ENCODE results near the gene AOC3. TPM values are rescaled to one million over a fixed set of nuclear protein-coding genes. Genes with fewer than 3 reads are reported as not detected.
A peak's percentile ranks its signal among the peaks of the same experiment; 100 is the strongest.
"Not testable (repeated sequence)": the region's sequence is repeated elsewhere in the genome, so short reads cannot be mapped to it uniquely, and the experiment has no call there.

Gene AOC3
- total and polyA plus RNA-seq, 2 of the 13 experiments (the other 11 are each of a cell fraction or from before 2014, with no cell fraction given), result 8.7 to 51.7 TPM

DNA sequence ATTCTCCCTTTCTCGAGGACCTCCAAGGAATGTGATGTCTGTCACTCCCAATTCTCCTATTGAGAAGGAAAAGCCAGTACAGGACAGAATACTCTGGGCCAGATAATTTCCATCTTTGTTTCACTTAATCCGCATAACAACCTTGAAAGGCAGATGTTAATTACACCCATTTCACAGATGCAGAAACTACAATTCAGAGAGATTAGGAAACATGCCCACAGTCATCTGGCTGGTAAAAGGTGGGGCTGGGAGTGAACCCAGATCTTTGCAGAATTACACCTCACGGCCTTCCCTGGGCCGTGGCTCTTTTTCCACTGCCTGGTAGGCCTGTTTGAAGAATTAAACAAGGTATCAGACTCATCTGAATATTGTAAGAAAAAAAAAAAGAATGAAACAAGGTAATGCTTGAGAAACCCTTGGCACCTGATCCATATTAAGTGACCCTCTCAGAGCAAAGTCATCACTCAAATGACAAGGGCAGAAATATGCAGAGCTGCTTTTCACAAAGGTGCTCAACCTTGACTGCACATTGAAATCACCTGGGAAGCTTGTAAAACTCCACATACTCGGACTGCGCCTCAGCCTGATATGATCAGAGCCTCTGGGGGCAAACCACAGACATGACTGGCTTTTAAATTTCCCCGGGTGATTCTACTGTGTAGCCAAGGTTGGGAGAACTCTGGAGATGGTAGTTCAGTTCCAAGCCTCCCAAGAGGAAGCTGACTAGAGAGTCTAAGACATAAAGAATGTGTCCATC, 33.0 kb downstream of the AOC3 start:
- Histone ChIP-seq H3K4me3 (replicated peaks in 1 of 3; ENCODE audit: insufficient read depth in 1 of 3, low read depth in 2 of 3, low read length in 3 of 3) (no peak overlapping the region), H2AFZ (ENCODE audit: low read length) (no peak overlapping the region), H3K27me3 (ENCODE audit: control insufficient read depth in 1 of 2, insufficient read depth in 2 of 2, low read length in 2 of 2) (no peaks in the 10 kb centered on the region), H3K36me3 (replicated peaks in 1 of 2; ENCODE audit: control insufficient read depth in 1 of 2, insufficient read depth in 2 of 2, low read length in 2 of 2) (no peaks in the 10 kb centered on the region), H3K4me1 (ENCODE audit: insufficient read depth, low read length) (peaks cover 99% of the 10 kb centered on the region), H4K20me1 (ENCODE audit: insufficient read depth, low read length) (no peaks in the 10 kb centered on the region), H3K79me2 (ENCODE audit: insufficient read depth, low read length) (no peaks in the 10 kb centered on the region), H3K9me3 (ENCODE audit: low read length) (no peaks in the 10 kb centered on the region), H3K4me2 (ENCODE audit: low read depth, low read length) (no peak overlapping the region), H3K27ac (ENCODE audit: extremely low read length, insufficient read depth, low read length) (no peak overlapping the region), H3K9ac (ENCODE audit: insufficient read depth, low read depth, low read length) (no peak overlapping the region)
- WGBS (ENCODE audit: low lambda C conversion rate), result 67% methylated on average over 7 of the region's 7 CpGs
- BruUV-seq (replicated peaks), result no TSS peak
- POLR2A ChIA-PET, result interaction anchor here (3.6 kb wide), 1 partner anchor 11 kb away, joined by 21 read pairs; no protein-coding TSS in a partner anchor
- FAIRE-seq (no peak), DNase-seq (ENCODE audit: low spot score) (no peak), ATAC-seq (no peak)
- CTCF ChIA-PET (ENCODE audit: low intra/inter-chr PET ratio, low total read pairs), result no interaction called here
- intact Hi-C loops (cut with micrococcal nuclease; ENCODE audit: unreplicated experiment) (no loop called here), in situ Hi-C loops (cut with HindIII; ENCODE audit: extremely low pct_ligation_motif_present, low pct_unique_long_range_greater_than_20kb) (no loop called here)
- TF ChIP-seq REL (CRISPR knock-in tag; conservative IDR thresholded peaks at IDR 0.05), result no peak
- TF ChIP-seq ZNF629 (CRISPR knock-in tag; conservative IDR thresholded peaks at IDR 0.05), result peak; percentile 72

DNA sequence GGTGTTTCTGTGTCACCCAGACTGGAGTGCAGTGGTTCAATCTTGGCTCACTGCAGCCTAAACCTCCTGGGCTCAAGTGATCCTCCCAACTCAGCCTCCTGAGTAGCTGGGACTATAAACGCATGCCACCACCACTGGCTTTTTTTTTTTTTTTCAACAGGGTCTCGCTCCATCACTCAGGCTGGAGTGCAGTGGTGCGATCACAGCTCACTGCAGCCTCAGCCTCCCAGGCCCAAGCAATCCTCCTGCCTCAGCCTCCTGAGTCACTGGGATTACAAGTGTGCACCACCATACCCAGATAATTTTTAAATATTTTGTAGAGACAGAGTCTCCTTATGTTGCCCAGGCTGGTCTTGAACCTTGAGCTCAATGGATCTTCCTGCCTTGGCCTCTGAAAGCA, 34.8 kb downstream of the AOC3 start:
- H2AFZ ChIP-seq (ENCODE audit: low read length); ATAC-seq; CTCF ChIA-PET (ENCODE audit: low intra/inter-chr PET ratio, low total read pairs); H3K27me3 ChIP-seq (ENCODE audit: control insufficient read depth in 1 of 2, insufficient read depth in 2 of 2, low read length in 2 of 2); FAIRE-seq; in situ Hi-C loops (cut with HindIII; ENCODE audit: extremely low pct_ligation_motif_present, low pct_unique_long_range_greater_than_20kb); DNase-seq (ENCODE audit: low spot score); BruUV-seq (replicated peaks); H3K9me3 ChIP-seq (ENCODE audit: low read length); H3K79me2 ChIP-seq (ENCODE audit: insufficient read depth, low read length); H4K20me1 ChIP-seq (ENCODE audit: insufficient read depth, low read length); H3K36me3 ChIP-seq (replicated peaks in 1 of 2; ENCODE audit: control insufficient read depth in 1 of 2, insufficient read depth in 2 of 2, low read length in 2 of 2): not testable (repeated sequence)
- POLR2A ChIA-PET, result interaction anchor here (1.0 to 3.6 kb wide), 15 partner anchors 8 to 112 kb away, joined by 3 to 21 read pairs (median 6); partner anchors contain the start of genes CNTD1, COA3, PSME3 and RPL27
- intact Hi-C loops (cut with micrococcal nuclease; ENCODE audit: unreplicated experiment), result loop anchor here (1.0 kb wide), 1 partner anchor 34 kb away; no protein-coding TSS in a partner anchor
- H3K27ac ChIP-seq (ENCODE audit: extremely low read length, insufficient read depth, low read length), result peak overlapping the region; percentile 65
- H3K9ac ChIP-seq (ENCODE audit: insufficient read depth, low read depth, low read length), result peak overlapping the region; percentile 50; the same call in 1 of the 2 replicates
- WGBS (ENCODE audit: low lambda C conversion rate), result 83% methylated on average over 3 of the region's 3 CpGs
- H3K4me1 ChIP-seq (ENCODE audit: insufficient read depth, low read length), result peaks cover 96% of the 10 kb centered on the region
- TF ChIP-seq, protein P1, sequence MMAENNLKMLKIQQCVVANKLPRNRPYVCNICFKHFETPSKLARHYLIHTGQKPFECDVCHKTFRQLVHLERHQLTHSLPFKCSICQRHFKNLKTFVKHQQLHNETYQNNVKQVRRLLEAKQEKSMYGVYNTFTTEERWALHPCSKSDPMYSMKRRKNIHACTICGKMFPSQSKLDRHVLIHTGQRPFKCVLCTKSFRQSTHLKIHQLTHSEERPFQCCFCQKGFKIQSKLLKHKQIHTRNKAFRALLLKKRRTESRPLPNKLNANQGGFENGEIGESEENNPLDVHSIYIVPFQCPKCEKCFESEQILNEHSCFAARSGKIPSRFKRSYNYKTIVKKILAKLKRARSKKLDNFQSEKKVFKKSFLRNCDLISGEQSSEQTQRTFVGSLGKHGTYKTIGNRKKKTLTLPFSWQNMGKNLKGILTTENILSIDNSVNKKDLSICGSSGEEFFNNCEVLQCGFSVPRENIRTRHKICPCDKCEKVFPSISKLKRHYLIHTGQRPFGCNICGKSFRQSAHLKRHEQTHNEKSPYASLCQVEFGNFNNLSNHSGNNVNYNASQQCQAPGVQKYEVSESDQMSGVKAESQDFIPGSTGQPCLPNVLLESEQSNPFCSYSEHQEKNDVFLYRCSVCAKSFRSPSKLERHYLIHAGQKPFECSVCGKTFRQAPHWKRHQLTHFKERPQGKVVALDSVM (CRISPR knock-in tag; IDR thresholded peaks at IDR 0.05), result peak; percentile 92
- TF ChIP-seq ZBTB42 (CRISPR knock-in tag; IDR thresholded peaks at IDR 0.05) (0 out of 2 replicates have a peak, but pooled peaks have one; percentile 46), ZNF24 (IDR thresholded peaks at IDR 0.05) (0 out of 2 replicates have a peak, but pooled peaks have one; percentile 14), HOXA5 (CRISPR knock-in tag; IDR thresholded peaks at IDR 0.05) (0 out of 2 replicates have a peak, but pooled peaks have one; percentile 33), ZNF777 (CRISPR knock-in tag; IDR thresholded peaks at IDR 0.05) (0 out of 2 replicates have a peak, but pooled peaks have one; percentile 8)
- peak overlapping the region; percentile 64 for H3K4me2 ChIP-seq (ENCODE audit: low read depth, low read length)
- peak overlapping the region in 1 of 3 experiments; percentile 23; a peak in 2 of 6 replicates for H3K4me3 ChIP-seq (replicated peaks in 1 of 3; ENCODE audit: insufficient read depth in 1 of 3, low read depth in 2 of 3, low read length in 3 of 3)

All from HepG2 (cell line).